Calu3 (cell line): ENCODE measurements around the gene MYO9A. TPM values are rescaled to one million over a fixed set of nuclear protein-coding genes. Genes with fewer than 3 reads are reported as not detected.

ENCODE experiments used
- BruUV-seq: library from RNA; stranded (reverse); fragments of 400-500 nt; replicated peaks from 2 replicates; lab custom pipeline; 2021; lab: Mats Ljungman, UMichigan
- CTCF ChIA-PET: fragments of 300-600 bp; sonication (Branson Sonifier 250); formaldehyde crosslinking; loops from one replicate; lab custom pipeline; 2022; ENCODE audit warnings: antibody characterized with exemption; lab: Charles Lee
- DNase-seq: peaks from one replicate; pipeline ENCODE4 v3.0.0; 2022
- H3K27ac Mint-ChIP-seq: one replicate; pipeline ENCODE4 v1.8.0; 2022; ENCODE audit warnings: mixed read lengths; ENCODE audit not compliant: unreplicated experiment
- H3K27me3 Mint-ChIP-seq: one replicate; pipeline ENCODE4 v1.8.0; 2022; ENCODE audit warnings: mixed read lengths; ENCODE audit not compliant: unreplicated experiment
- H3K36me3 Mint-ChIP-seq: one replicate; pipeline ENCODE4 v1.8.0; 2022; ENCODE audit warnings: mild to moderate bottlenecking, moderate library complexity, mixed read lengths; ENCODE audit not compliant: insufficient read depth, unreplicated experiment
- H3K4me1 Mint-ChIP-seq: one replicate; pipeline ENCODE4 v1.8.0; 2022; ENCODE audit warnings: mild to moderate bottlenecking, low read depth, mixed read lengths; ENCODE audit not compliant: unreplicated experiment
- H3K4me3 Mint-ChIP-seq: one replicate; pipeline ENCODE4 v1.8.0; 2022; ENCODE audit warnings: mild to moderate bottlenecking, low read depth, moderate library complexity, mixed read lengths; ENCODE audit not compliant: unreplicated experiment
- H3K9me3 Mint-ChIP-seq: one replicate; pipeline ENCODE4 v1.8.0; 2022; ENCODE audit warnings: low read depth, mixed read lengths; ENCODE audit not compliant: unreplicated experiment
- intact Hi-C: fragments of 100-400 bp; cut with micrococcal nuclease; formaldehyde crosslinking; loops from one replicate; pipeline ENCODE4 v1.10.0; 2022; ENCODE audit not compliant: unreplicated experiment
- total RNA-seq: library from RNA; stranded (reverse); gene quantifications from 2 replicates; pipeline ENCODE4 v1.2.3, GENCODE V29; 2022
- TF ChIP-seq, protein P1 (sequence below): fragments of 200-600 bp; IDR thresholded peaks from one replicate; pipeline ENCODE4 v1.8.0; 2022; ENCODE audit warnings: antibody characterized with exemption; ENCODE audit not compliant: unreplicated experiment

The MYO9A gene
- total RNA-seq, 1 experiment from 2014 or later = 32.8 TPM

DNA sequence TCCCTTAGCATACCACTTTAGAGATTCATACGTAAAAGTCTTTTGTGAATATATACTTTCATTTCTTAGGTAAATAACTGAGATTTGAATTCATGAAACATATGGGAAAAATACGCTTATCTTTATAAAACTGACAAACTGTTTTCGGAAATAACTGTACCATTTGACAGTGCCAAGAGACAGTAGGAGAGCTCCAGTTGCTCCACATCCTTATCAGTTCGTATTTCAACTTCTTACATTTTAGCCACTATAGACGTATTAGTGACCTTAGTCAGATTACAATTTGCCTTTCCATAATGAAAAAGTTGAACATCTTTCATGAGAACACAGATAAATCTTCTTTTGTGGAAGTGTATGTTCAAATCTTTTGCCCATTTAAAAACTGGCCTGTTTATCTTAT lies 174.1 kb downstream of the MYO9A start:
- CTCF ChIA-PET = no interaction called here
- Mint-ChIP-seq H3K27me3 (no peaks in the 10 kb centered on the region), H3K4me1 (no peaks in the 10 kb centered on the region), H3K27ac (no peak overlapping the region), H3K4me3 (no peak overlapping the region), H3K9me3 (no peaks in the 10 kb centered on the region), H3K36me3 (no peaks in the 10 kb centered on the region)
- TF ChIP-seq, protein P1, sequence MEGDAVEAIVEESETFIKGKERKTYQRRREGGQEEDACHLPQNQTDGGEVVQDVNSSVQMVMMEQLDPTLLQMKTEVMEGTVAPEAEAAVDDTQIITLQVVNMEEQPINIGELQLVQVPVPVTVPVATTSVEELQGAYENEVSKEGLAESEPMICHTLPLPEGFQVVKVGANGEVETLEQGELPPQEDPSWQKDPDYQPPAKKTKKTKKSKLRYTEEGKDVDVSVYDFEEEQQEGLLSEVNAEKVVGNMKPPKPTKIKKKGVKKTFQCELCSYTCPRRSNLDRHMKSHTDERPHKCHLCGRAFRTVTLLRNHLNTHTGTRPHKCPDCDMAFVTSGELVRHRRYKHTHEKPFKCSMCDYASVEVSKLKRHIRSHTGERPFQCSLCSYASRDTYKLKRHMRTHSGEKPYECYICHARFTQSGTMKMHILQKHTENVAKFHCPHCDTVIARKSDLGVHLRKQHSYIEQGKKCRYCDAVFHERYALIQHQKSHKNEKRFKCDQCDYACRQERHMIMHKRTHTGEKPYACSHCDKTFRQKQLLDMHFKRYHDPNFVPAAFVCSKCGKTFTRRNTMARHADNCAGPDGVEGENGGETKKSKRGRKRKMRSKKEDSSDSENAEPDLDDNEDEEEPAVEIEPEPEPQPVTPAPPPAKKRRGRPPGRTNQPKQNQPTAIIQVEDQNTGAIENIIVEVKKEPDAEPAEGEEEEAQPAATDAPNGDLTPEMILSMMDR = no peak
- DNase-seq = no peak
- intact Hi-C loops = no loop called here
- no TSS peak for BruUV-seq

DNA sequence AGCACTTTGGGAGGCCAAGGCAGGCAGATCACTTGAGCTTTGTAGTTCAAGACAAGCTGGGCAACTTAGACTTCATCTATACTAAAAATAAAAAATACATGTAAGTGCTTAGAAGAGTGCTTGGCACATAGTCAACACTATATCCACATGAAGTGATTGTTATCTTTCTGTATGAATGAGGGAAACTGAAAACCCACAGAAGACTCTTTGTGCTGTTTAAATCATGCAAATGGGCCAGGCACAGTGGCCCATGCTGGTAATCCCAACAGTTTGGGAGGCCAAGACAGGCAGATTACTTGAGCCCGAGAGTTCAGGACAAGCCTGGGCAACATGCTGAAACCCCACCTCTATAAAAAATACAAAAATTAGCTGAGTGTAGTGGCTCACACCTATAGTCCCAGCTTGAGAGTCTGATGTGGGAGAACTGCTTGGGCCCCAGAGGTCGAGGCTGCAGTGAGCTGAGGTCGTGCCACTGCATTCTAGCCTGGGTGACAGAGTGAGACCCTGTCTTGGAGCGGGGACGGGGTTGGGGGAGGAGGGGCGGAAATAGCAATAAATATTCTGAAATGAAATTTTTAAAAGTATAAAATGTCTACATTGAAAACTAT lies 177.9 kb downstream of the MYO9A start:
- Mint-ChIP-seq H3K36me3 (no peaks in the 10 kb centered on the region), H3K27ac (no peak overlapping the region), H3K4me1 (no peaks in the 10 kb centered on the region), H3K4me3 (no peak overlapping the region), H3K9me3 (no peaks in the 10 kb centered on the region), H3K27me3 (no peaks in the 10 kb centered on the region)
- no peak for DNase-seq
- no TSS peak for BruUV-seq
- TF ChIP-seq, protein P1 = no peak
- intact Hi-C loops = no loop called here
- CTCF ChIA-PET = no interaction called here

DNA sequence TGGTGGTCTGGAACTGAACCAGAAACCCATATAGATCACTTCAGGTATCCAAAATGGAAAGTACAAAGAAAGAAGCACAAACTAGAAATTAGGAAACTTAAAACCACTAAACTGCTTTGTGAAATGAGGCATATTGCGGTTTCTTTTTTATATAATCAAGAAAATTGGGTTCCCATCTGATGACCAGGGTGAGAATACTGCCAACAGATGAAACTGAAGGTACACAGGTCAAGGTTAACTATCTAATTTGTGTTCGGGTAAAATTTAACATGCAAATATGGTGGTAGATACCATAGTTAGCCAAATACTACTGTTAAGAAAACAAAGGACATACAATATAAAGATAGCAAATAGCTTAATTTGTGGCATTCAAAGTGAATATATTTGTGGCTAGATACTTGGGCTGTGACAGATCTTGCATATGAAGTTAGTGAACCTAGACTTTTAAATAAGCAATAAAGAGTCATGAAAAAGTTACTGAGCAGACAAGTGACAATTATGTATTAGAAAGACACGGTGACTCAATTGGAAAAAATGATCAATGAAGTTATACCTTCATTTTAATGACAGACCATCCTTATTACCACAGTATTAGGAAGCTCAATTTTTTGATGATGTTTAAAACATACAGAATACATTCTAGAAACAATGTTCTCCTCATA lies 180.2 kb downstream of the MYO9A start:
- H3K27ac Mint-ChIP-seq = no peak overlapping the region
- H3K4me1 Mint-ChIP-seq = no peaks in the 10 kb centered on the region
- H3K9me3 Mint-ChIP-seq = no peaks in the 10 kb centered on the region
- TF ChIP-seq, protein P1 = no peak
- intact Hi-C loops = no loop called here
- H3K4me3 Mint-ChIP-seq = no peak overlapping the region
- H3K27me3 Mint-ChIP-seq = no peaks in the 10 kb centered on the region
- BruUV-seq = no TSS peak
- DNase-seq = no peak
- CTCF ChIA-PET = interaction anchor here (0.6 to 1.2 kb wide), 2 partner anchors 27 to 1131 kb away, joined by 3 to 4 read pairs; no protein-coding TSS in a partner anchor
- no peaks in the 10 kb centered on the region for H3K36me3 Mint-ChIP-seq

DNA sequence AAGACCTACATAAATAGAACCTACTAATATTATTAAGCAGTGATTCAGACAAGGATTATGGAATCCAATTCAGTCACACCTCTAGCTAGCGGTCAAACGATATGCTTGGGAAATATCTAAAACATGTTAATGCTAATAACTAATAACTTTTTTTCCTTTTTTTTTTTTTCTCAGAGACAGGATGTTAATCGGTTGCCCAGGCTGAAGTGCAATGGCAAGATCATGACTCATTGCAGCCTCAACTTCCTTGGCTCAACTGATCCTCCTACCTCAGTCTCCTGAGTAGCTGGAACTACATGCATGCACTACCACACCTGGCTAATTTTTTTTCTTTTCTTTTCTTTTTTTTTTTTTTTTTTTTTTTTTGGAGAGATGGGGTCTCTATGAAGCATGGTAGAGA lies 183.5 kb downstream of the MYO9A start:
- TF ChIP-seq, protein P1 = no peak
- no peak overlapping the region for H3K4me3 Mint-ChIP-seq
- H3K36me3 Mint-ChIP-seq = no peaks in the 10 kb centered on the region
- H3K27me3 Mint-ChIP-seq = no peaks in the 10 kb centered on the region
- intact Hi-C loops = no loop called here
- CTCF ChIA-PET = interaction anchor here (0.7 kb wide), 2 partner anchors 50 to 222 kb away, joined by 3 to 5 read pairs; no protein-coding TSS in a partner anchor
- no peak overlapping the region for H3K27ac Mint-ChIP-seq
- no peak for DNase-seq
- no TSS peak for BruUV-seq
- H3K9me3 Mint-ChIP-seq = peaks cover 5% of the 10 kb centered on the region
- H3K4me1 Mint-ChIP-seq = no peaks in the 10 kb centered on the region
